Measurements from ENCODE around the gene ARHGEF16.

The ARHGEF16 gene

GRCh38 chr1:3469104-3469848 is 14.8 kb downstream of the ARHGEF16 start:
- Histone ChIP-seq H3K9ac (no peak overlapping the region), H3K4me3 (no peak overlapping the region), H3K36me3 (no peaks in the 10 kb centered on the region), H3K9me3 (replicated peaks in 1 of 11) (no peaks in the 10 kb centered on the region), H3K4me1 (peaks cover 48 to 91% (median 79%) of the 10 kb centered on the region in 10 experiments), H3K27me3 (peaks cover 0 to 12% (median 0%) of the 10 kb centered on the region in 11 experiments; a peak in 2 of 22 replicates), H3K27ac (no peak overlapping the region), H3K4me2 (peak overlapping the region in 7 of 11 experiments; percentile 33 to 93 (median 79); a peak in 11 of 22 replicates), H4K20me1 (peaks cover 0 to 31% (median 0%) of the 10 kb centered on the region in 11 experiments; a peak in 8 of 22 replicates)
- no peak for TF ChIP-seq Cebpa-rat (IDR thresholded peaks at IDR 0.05)

GRCh38 chr1:3469849-3470649 is 15.6 kb downstream of the ARHGEF16 start:
- Histone ChIP-seq H3K4me1 (peaks cover 48 to 83% (median 73%) of the 10 kb centered on the region in 10 experiments), H3K27me3 (peaks cover 0 to 12% (median 0%) of the 10 kb centered on the region in 11 experiments; a peak in 2 of 22 replicates), H3K9ac (no peak overlapping the region), H3K9me3 (replicated peaks in 1 of 11) (no peaks in the 10 kb centered on the region), H3K4me3 (no peak overlapping the region), H4K20me1 (peaks cover 0 to 31% (median 0%) of the 10 kb centered on the region in 11 experiments; a peak in 8 of 22 replicates), H3K4me2 (peak overlapping the region; percentile 67 to 93 (median 85); a peak in 18 of 22 replicates), H3K27ac (no peak overlapping the region), H3K36me3 (no peaks in the 10 kb centered on the region)
- TF ChIP-seq Cebpa-rat (IDR thresholded peaks at IDR 0.05), result no peak

- no peak for TF ChIP-seq Cebpa-rat (IDR thresholded peaks at IDR 0.05)
- Histone ChIP-seq H4K20me1 (peaks cover 0 to 31% (median 0%) of the 10 kb centered on the region in 11 experiments; a peak in 8 of 22 replicates), H3K36me3 (no peaks in the 10 kb centered on the region), H3K27me3 (peaks cover 0 to 12% (median 0%) of the 10 kb centered on the region in 11 experiments; a peak in 2 of 22 replicates), H3K4me3 (no peak overlapping the region), H3K4me1 (peaks cover 43 to 76% (median 66%) of the 10 kb centered on the region in 10 experiments), H3K9me3 (replicated peaks in 1 of 11) (no peaks in the 10 kb centered on the region), H3K4me2 (peak overlapping the region; percentile 67 to 88 (median 84)), H3K27ac (peak overlapping the region in 5 of 11 experiments; percentile 32 to 70 (median 55); a peak in 6 of 22 replicates), H3K9ac (peak overlapping the region in 6 of 11 experiments; percentile 13 to 61 (median 54); a peak in 7 of 22 replicates)
These were observed 16.3 kb downstream of the ARHGEF16 start for GRCh38 chr1:3470650-3471355.

- no peaks in the 10 kb centered on the region for H3K9me3 ChIP-seq (replicated peaks in 1 of 11)
- H4K20me1 ChIP-seq, result peaks cover 0 to 27% (median 0%) of the 10 kb centered on the region in 11 experiments; a peak in 8 of 22 replicates
- H3K27me3 ChIP-seq, result peaks cover 0 to 7% (median 0%) of the 10 kb centered on the region in 11 experiments; a peak in 2 of 22 replicates
- peak overlapping the region; percentile 67 to 88 (median 84) for H3K4me2 ChIP-seq
- H3K36me3 ChIP-seq, result no peaks in the 10 kb centered on the region
- no peak overlapping the region for H3K4me3 ChIP-seq
- peak overlapping the region in 10 of 11 experiments; percentile 13 to 62 (median 54); a peak in 15 of 22 replicates for H3K9ac ChIP-seq
- peaks cover 36 to 68% (median 58%) of the 10 kb centered on the region in 10 experiments for H3K4me1 ChIP-seq
- H3K27ac ChIP-seq, result peak overlapping the region in 9 of 11 experiments; percentile 55 to 76 (median 66); a peak in 17 of 22 replicates
- TF ChIP-seq Cebpa-rat (IDR thresholded peaks at IDR 0.05), result no peak
These were observed 17.1 kb downstream of the ARHGEF16 start for GRCh38 chr1:3471356-3472087.

- peak overlapping the region; percentile 67 to 88 (median 84) for H3K4me2 ChIP-seq
These were observed 17.8 kb downstream of the ARHGEF16 start for GRCh38 chr1:3472088-3472850.

GRCh38 chr1:3472906-3473305 is 18.4 kb downstream of the ARHGEF16 start:
- Histone ChIP-seq H3K4me1 (peaks cover 24 to 62% (median 49%) of the 10 kb centered on the region in 10 experiments), H3K4me2 (no peak overlapping the region; a peak in 1 of 22 replicates), H3K9ac (no peak overlapping the region), H4K20me1 (peaks cover 0 to 25% (median 7%) of the 10 kb centered on the region in 11 experiments; a peak in 10 of 22 replicates), H3K27ac (no peak overlapping the region), H3K36me3 (no peaks in the 10 kb centered on the region), H3K4me3 (no peak overlapping the region), H3K9me3 (replicated peaks in 1 of 11) (no peaks in the 10 kb centered on the region), H3K27me3 (peaks cover 5 to 7% (median 7%) of the 10 kb centered on the region in 11 experiments; a peak in 19 of 22 replicates)
- no peak for TF ChIP-seq Cebpa-rat (IDR thresholded peaks at IDR 0.05)

More at GRCh38 chr1:3472088-3472850, 17.8 kb downstream of the ARHGEF16 start:
- Histone ChIP-seq H3K36me3 (no peaks in the 10 kb centered on the region), H3K4me3 (no peak overlapping the region), H3K4me1 (peaks cover 30 to 62% (median 51%) of the 10 kb centered on the region in 10 experiments), H4K20me1 (peaks cover 0 to 20% (median under 1%) of the 10 kb centered on the region in 11 experiments; a peak in 6 of 22 replicates), H3K27me3 (peaks cover 0 to 2% (median under 1%) of the 10 kb centered on the region in 11 experiments; a peak in 13 of 22 replicates), H3K9ac (peak overlapping the region in 8 of 11 experiments; percentile 50 to 62 (median 57); a peak in 12 of 22 replicates), H3K9me3 (replicated peaks in 1 of 11) (no peaks in the 10 kb centered on the region), H3K27ac (peak overlapping the region in 9 of 11 experiments; percentile 55 to 76 (median 66); a peak in 15 of 22 replicates)
- no peak for TF ChIP-seq Cebpa-rat (IDR thresholded peaks at IDR 0.05)

GRCh38 chr1:3473381-3473844 is 18.9 kb downstream of the ARHGEF16 start:
- Histone ChIP-seq H3K27ac (no peak overlapping the region), H3K4me1 (peaks cover 19 to 62% (median 49%) of the 10 kb centered on the region in 10 experiments), H3K4me3 (no peak overlapping the region), H3K27me3 (peaks cover 7 to 12% (median 12%) of the 10 kb centered on the region in 11 experiments; a peak in 19 of 22 replicates), H4K20me1 (peaks cover 0 to 31% (median 10%) of the 10 kb centered on the region in 11 experiments; a peak in 10 of 22 replicates), H3K4me2 (no peak overlapping the region; a peak in 2 of 22 replicates), H3K36me3 (no peaks in the 10 kb centered on the region), H3K9ac (no peak overlapping the region), H3K9me3 (replicated peaks in 1 of 11) (no peaks in the 10 kb centered on the region)
- TF ChIP-seq Cebpa-rat (IDR thresholded peaks at IDR 0.05), result no peak

All from BLaER1 treated with 17β-estradiol and CSF1 and Interleukin-3, amounts not matched to agents 10 nM and 100 nM (cell line).